K562 (cell line): Measurements from ENCODE around the gene ARL4C.

ENCODE experiments used
- KDM2B ChIP-seq: fragments of 250-450 bp; sonication (Bioruptor Pico); IDR thresholded peaks from 2 replicates; pipeline ENCODE4 v1.8.0; 2021; ENCODE audit warnings: mild to moderate bottlenecking, moderate library complexity
- TAF1 ChIP-seq: IDR thresholded peaks from 2 replicates; pipeline ENCODE4 v1.6.1; 2011; ENCODE audit warnings: mild to moderate bottlenecking, low read length, moderate library complexity; ENCODE audit not compliant: insufficient read depth, control insufficient read depth, severe bottlenecking; ENCODE audit errors: extremely low read depth

DNA sequence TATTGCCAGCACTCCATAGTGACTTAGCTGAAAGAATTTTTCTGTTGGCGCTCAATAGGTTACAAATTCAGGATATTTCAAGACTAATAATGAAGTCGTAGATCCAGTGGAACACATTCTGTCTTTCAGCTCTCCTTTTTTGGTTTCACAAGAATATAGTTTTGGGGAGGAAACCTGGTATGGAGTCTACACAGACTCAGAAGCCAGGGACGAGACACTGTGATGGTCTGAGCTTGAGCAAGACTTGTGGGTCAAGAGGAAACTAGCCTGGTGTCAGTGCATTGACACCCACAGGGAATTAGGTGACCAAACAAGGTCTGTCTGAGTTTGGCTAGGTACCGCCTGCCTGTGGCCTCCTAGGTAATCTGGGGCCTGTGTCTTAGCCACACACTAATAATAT is 26.9 kb downstream of the ARL4C start:
- TF ChIP-seq KDM2B (CRISPR knock-in tag) (no peak), TAF1 (no peak)
